ENCODE data around the gene UST.

DNA sequence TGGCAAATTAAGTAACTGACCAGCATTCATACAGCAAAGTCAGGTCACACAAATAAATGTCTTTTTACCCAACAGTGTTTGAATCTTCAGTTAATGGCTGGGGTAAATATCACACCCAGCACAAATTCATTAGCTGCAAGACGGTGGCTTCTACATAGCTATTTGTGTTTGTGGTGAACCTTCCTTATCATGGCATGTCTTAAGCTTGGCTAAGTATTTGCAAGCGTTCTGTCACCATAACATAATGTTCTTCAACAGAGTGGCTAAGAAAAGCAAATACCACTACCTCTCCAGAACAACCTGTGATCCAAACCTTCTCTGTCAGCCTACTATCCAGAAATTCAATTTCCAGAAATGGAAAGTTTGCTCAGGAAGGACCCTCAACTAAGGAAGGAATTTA is 315.1 kb downstream of the UST start:
- TF ChIP-seq ZNF384 (IDR thresholded peaks at IDR 0.05) (no peak), L3MBTL2 (conservative IDR thresholded peaks at IDR 0.05) (no peak), HDGF (IDR thresholded peaks at IDR 0.05; ENCODE audit: borderline replicate concordance) (no peak), FOXK2 (IDR thresholded peaks at IDR 0.05) (no peak)
